Measurements from ENCODE around the gene THSD4. TPM values are rescaled to one million over a fixed set of nuclear protein-coding genes. Genes with fewer than 3 reads are reported as not detected.

Gene THSD4
- polyA plus RNA-seq, 12 donors, result 18.2 to 45.9 (median 26.2) TPM; not detected in 1

Other genes with a start within 250 kb of the THSD4 start
- gene THAP10, start 223.0 kb upstream of the THSD4 start, polyA plus RNA-seq (ENCODE audit: insufficient read length in 12 of 12), result 1 to 10 TPM in 10 of 12 donors, not detected in 2; 2.3 to 5.5 (median 3.1) TPM
- gene LRRC49, start 222.6 kb upstream of the THSD4 start, polyA plus RNA-seq (ENCODE audit: insufficient read length in 12 of 12), result 10 to 100 TPM in 2 of 12 donors, 1 to 10 TPM in 8, not detected in 2; 4.9 to 10.5 (median 7.0) TPM